ENCODE results near the gene HSD17B14. TPM values are rescaled to one million over a fixed set of nuclear protein-coding genes. Genes with fewer than 3 reads are reported as not detected.

HSD17B14 gene
- total RNA-seq, 1 donor from 2014 or later = 9.8 TPM

GRCh38 chr19:48806518-48806817, 29.8 kb downstream of the HSD17B14 start:
- peak overlapping the region in 1 of 2 donors; percentile 27 for H3K27ac ChIP-seq
- peaks cover 0 to 5% of the 10 kb centered on the region in 2 donors for H3K4me1 ChIP-seq
- H3K9me3 ChIP-seq = no peaks in the 10 kb centered on the region
- intact Hi-C loops (cut with DNase I) = no loop called here
- TF ChIP-seq CTCF (IDR thresholded peaks at IDR 0.05) = no peak
- peak in 1 of 2 donors; percentile 69 for DNase-seq (ENCODE audit: low spot score in 2 of 2)
- H3K27me3 ChIP-seq = no peaks in the 10 kb centered on the region
- H3K4me3 ChIP-seq = no peak overlapping the region
- H3K36me3 ChIP-seq = peaks cover 0 to 7% of the 10 kb centered on the region in 2 donors

GRCh38 chr19:48805452-48805851, 30.8 kb downstream of the HSD17B14 start:
- intact Hi-C loops (cut with DNase I) = no loop called here
- Histone ChIP-seq H3K36me3 (peaks cover 0 to 7% of the 10 kb centered on the region in 2 donors), H3K4me1 (peaks cover 0 to 5% of the 10 kb centered on the region in 2 donors), H3K4me3 (no peak overlapping the region), H3K27me3 (no peaks in the 10 kb centered on the region), H3K9me3 (no peaks in the 10 kb centered on the region), H3K27ac (no peak overlapping the region)
- no peak for TF ChIP-seq CTCF (IDR thresholded peaks at IDR 0.05)
- DNase-seq (ENCODE audit: low spot score in 2 of 2) = no peak

GRCh38 chr19:48804496-48804895, 31.8 kb downstream of the HSD17B14 start:
- H3K27me3 ChIP-seq = no peaks in the 10 kb centered on the region
- TF ChIP-seq CTCF (IDR thresholded peaks at IDR 0.05) = no peak
- peaks cover 6 to 14% of the 10 kb centered on the region in 2 donors for H3K36me3 ChIP-seq
- no peaks in the 10 kb centered on the region for H3K4me1 ChIP-seq
- DNase-seq (ENCODE audit: low spot score in 2 of 2) = no peak
- no peak overlapping the region for H3K27ac ChIP-seq
- no peak overlapping the region for H3K4me3 ChIP-seq
- H3K9me3 ChIP-seq = no peaks in the 10 kb centered on the region
- intact Hi-C loops (cut with DNase I) = no loop called here

- peaks cover 16 to 18% of the 10 kb centered on the region in 2 donors for H3K36me3 ChIP-seq
- H3K27ac ChIP-seq = no peak overlapping the region
- no peak for DNase-seq (ENCODE audit: low spot score in 2 of 2)
- intact Hi-C loops (cut with DNase I) = no loop called here
- H3K27me3 ChIP-seq = no peaks in the 10 kb centered on the region
- TF ChIP-seq CTCF (IDR thresholded peaks at IDR 0.05) = no peak
- no peaks in the 10 kb centered on the region for H3K4me1 ChIP-seq
- H3K9me3 ChIP-seq = no peaks in the 10 kb centered on the region
- no peak overlapping the region for H3K4me3 ChIP-seq
Observed at GRCh38 chr19:48802623-48803022, 33.7 kb downstream of the HSD17B14 start.

- Histone ChIP-seq H3K27ac (peak overlapping the region in 1 of 2 donors; percentile 30), H3K27me3 (no peaks in the 10 kb centered on the region), H3K9me3 (no peaks in the 10 kb centered on the region), H3K36me3 (peaks cover 16 to 17% of the 10 kb centered on the region in 2 donors), H3K4me3 (no peak overlapping the region), H3K4me1 (peaks cover 3 to 6% of the 10 kb centered on the region in 2 donors)
- intact Hi-C loops (cut with DNase I) = no loop called here
- TF ChIP-seq CTCF (IDR thresholded peaks at IDR 0.05) = no peak
- DNase-seq (ENCODE audit: low spot score in 2 of 2) = no peak
Observed at GRCh38 chr19:48799358-48800300, 36.7 kb downstream of the HSD17B14 start.
